Measurements from ENCODE around the gene ZG16. TPM values are rescaled to one million over a fixed set of nuclear protein-coding genes. Genes with fewer than 3 reads are reported as not detected.

Gene ZG16
- total and polyA plus RNA-seq, 9 of the 15 experiments (the other 6 are each of a cell fraction or from before 2014, with no cell fraction given), result 0.04 TPM; not detected in 8

- TF ChIP-seq SFPQ (IDR thresholded peaks at IDR 0.05; ENCODE audit: low read depth, low read length), result no peak
- peak; percentile 67 for TF ChIP-seq ZBTB2 (IDR thresholded peaks at IDR 0.05)
- TF ChIP-seq MITF (IDR thresholded peaks at IDR 0.05), result 0 out of 2 replicates have a peak, but pooled peaks have one; percentile 38
- TF ChIP-seq DPF2 (IDR thresholded peaks at IDR 0.05), result peak; percentile 29; the same call in 1 of the 2 replicates
- TF ChIP-seq PPARD (CRISPR knock-in tag; IDR thresholded peaks at IDR 0.05), result no peak
- TF ChIP-seq CBFB (CRISPR knock-in tag; IDR thresholded peaks at IDR 0.05), result peak; percentile 68; the same call in 1 of the 2 replicates
- peak; percentile 31; the same call in 1 of the 2 replicates for TF ChIP-seq LEF1 (IDR thresholded peaks at IDR 0.05)
- TF ChIP-seq ZNF224 (CRISPR knock-in tag; IDR thresholded peaks at IDR 0.05), result 0 out of 2 replicates have a peak, but pooled peaks have one; percentile 73
- TF ChIP-seq NUFIP1 (IDR thresholded peaks at IDR 0.05; ENCODE audit: partially characterized antibody), result no peak
- peak; percentile 22; the same call in 1 of the 2 replicates for TF ChIP-seq MTA1 (IDR thresholded peaks at IDR 0.05; ENCODE audit: borderline replicate concordance)
- TF ChIP-seq ZNF639 (CRISPR knock-in tag; conservative IDR thresholded peaks at IDR 0.05 in 1 of 2, IDR thresholded peaks at IDR 0.05 in 1 of 2), result peak in 1 of 2 experiments; percentile 93; a peak in 2 of 4 replicates
- peak; percentile 70; the same call in 1 of the 2 replicates for TF ChIP-seq PRMT5 (CRISPR knock-in tag; IDR thresholded peaks at IDR 0.05)
- TF ChIP-seq ELF4 (CRISPR knock-in tag; IDR thresholded peaks at IDR 0.05), result no peak
- peak; percentile 88 for TF ChIP-seq LCOR (CRISPR knock-in tag; IDR thresholded peaks at IDR 0.05)
- no peak for TF ChIP-seq GTF2B (IDR thresholded peaks at IDR 0.05; ENCODE audit: extremely low read depth, insufficient read length)
- TF ChIP-seq ESRRB (CRISPR knock-in tag; IDR thresholded peaks at IDR 0.05; ENCODE audit: borderline replicate concordance), result no peak
- TF ChIP-seq SMARCC2 (IDR thresholded peaks at IDR 0.05; ENCODE audit: low read depth), result no peak
- no peak for TF ChIP-seq TBL1XR1 (IDR thresholded peaks at IDR 0.05; ENCODE audit: low read length in 2 of 2)
- no peak for TF ChIP-seq GATA2 (CRISPR knock-in tag; IDR thresholded peaks at IDR 0.05)
- TF ChIP-seq RHOXF2B (CRISPR knock-in tag; conservative IDR thresholded peaks at IDR 0.05), result no peak
- no peak; the same call in 1 of the 2 replicates for TF ChIP-seq POLR2AphosphoS2 (IDR thresholded peaks at IDR 0.05; ENCODE audit: low read length)
Measured at GRCh38 chr16:29807426-29808218, 29.6 kb downstream of the ZG16 start (continued).
